Measurements from ENCODE around the gene FRMD4A. TPM values are rescaled to one million over a fixed set of nuclear protein-coding genes. Genes with fewer than 3 reads are reported as not detected.
A peak's percentile ranks its signal among the peaks of the same experiment; 100 is the strongest.
"Not testable (repeated sequence)": the region's sequence is repeated elsewhere in the genome, so short reads cannot be mapped to it uniquely, and the experiment has no call there.

The FRMD4A gene
- total and polyA plus RNA-seq, 5 donors from 2014 or later, result 0.34 to 2.4 (median 0.54) TPM

GRCh38 chr10:13871011-13871410 is 459.7 kb downstream of the FRMD4A start:
- Mint-ChIP-seq H3K4me1 (peaks cover 0 to 16% (median 3%) of the 10 kb centered on the region in 4 donors), H3K36me3 (no peaks in the 10 kb centered on the region), H3K4me3 (no peak overlapping the region), H3K27ac (no peak overlapping the region), H3K9me3 (peaks cover 0 to 2% (median 0%) of the 10 kb centered on the region in 7 donors), H3K27me3 (peaks cover 8% of the 10 kb centered on the region)
- H3K4me3 ChIP-seq (ENCODE audit: low read depth, low read length), result no peak overlapping the region
- DNase-seq, result no peak
- no peaks in the 10 kb centered on the region for H3K36me3 ChIP-seq (ENCODE audit: control insufficient read depth, insufficient read depth, low read length)
- no peak for ATAC-seq (ENCODE audit: low read depth in 2 of 2)
- no peaks in the 10 kb centered on the region for H3K9me3 ChIP-seq (ENCODE audit: control insufficient read depth in 2 of 2, low read length in 2 of 2)
- H3K4me1 ChIP-seq (ENCODE audit: control insufficient read depth, insufficient read depth, low read length, poor library complexity, severe bottlenecking), result no peaks in the 10 kb centered on the region
- no peak overlapping the region for H3K27ac ChIP-seq (ENCODE audit: insufficient read depth, low read length, poor library complexity, severe bottlenecking)
- no peaks in the 10 kb centered on the region for H3K27me3 ChIP-seq (ENCODE audit: control insufficient read depth, insufficient read depth, low read length)

- Histone ChIP-seq H3K9me3 (ENCODE audit: control insufficient read depth in 2 of 2, low read length in 2 of 2) (no peaks in the 10 kb centered on the region), H3K27me3 (ENCODE audit: control insufficient read depth, insufficient read depth, low read length) (no peaks in the 10 kb centered on the region), H3K36me3 (ENCODE audit: control insufficient read depth, insufficient read depth, low read length) (no peaks in the 10 kb centered on the region), H3K4me3 (ENCODE audit: low read depth, low read length) (no peak overlapping the region), H3K4me1 (ENCODE audit: control insufficient read depth, insufficient read depth, low read length, poor library complexity, severe bottlenecking) (no peaks in the 10 kb centered on the region), H3K27ac (ENCODE audit: insufficient read depth, low read length, poor library complexity, severe bottlenecking) (no peak overlapping the region)
- Mint-ChIP-seq H3K27ac (no peak overlapping the region), H3K4me1 (peaks cover 0 to 15% (median 1%) of the 10 kb centered on the region in 4 donors), H3K27me3 (peaks cover 7% of the 10 kb centered on the region), H3K4me3 (no peak overlapping the region), H3K36me3 (no peaks in the 10 kb centered on the region), H3K9me3 (peaks cover 0 to 2% (median 0%) of the 10 kb centered on the region in 7 donors)
- ATAC-seq (ENCODE audit: low read depth in 2 of 2), result no peak
- no peak for DNase-seq
These were observed 461.4 kb downstream of the FRMD4A start for GRCh38 chr10:13869295-13869664.

- no peaks in the 10 kb centered on the region for H3K36me3 ChIP-seq (ENCODE audit: control insufficient read depth, insufficient read depth, low read length)
- Mint-ChIP-seq H3K4me3 (no peak overlapping the region), H3K27me3 (peaks cover 4% of the 10 kb centered on the region), H3K27ac (no peak overlapping the region), H3K9me3 (peaks cover 0 to 2% (median 0%) of the 10 kb centered on the region in 7 donors), H3K36me3 (no peaks in the 10 kb centered on the region), H3K4me1 (peaks cover 0 to 20% (median 1%) of the 10 kb centered on the region in 4 donors)
- ATAC-seq (ENCODE audit: low read depth in 2 of 2), result no peak
- H3K4me1 ChIP-seq (ENCODE audit: control insufficient read depth, insufficient read depth, low read length, poor library complexity, severe bottlenecking), result no peaks in the 10 kb centered on the region
- H3K27me3 ChIP-seq (ENCODE audit: control insufficient read depth, insufficient read depth, low read length), result no peaks in the 10 kb centered on the region
- no peak for DNase-seq
- no peak overlapping the region for H3K27ac ChIP-seq (ENCODE audit: insufficient read depth, low read length, poor library complexity, severe bottlenecking)
- H3K4me3 ChIP-seq (ENCODE audit: low read depth, low read length), result no peak overlapping the region
- H3K9me3 ChIP-seq (ENCODE audit: control insufficient read depth in 2 of 2, low read length in 2 of 2), result no peaks in the 10 kb centered on the region
These were observed 462.0 kb downstream of the FRMD4A start for GRCh38 chr10:13868528-13869294.

GRCh38 chr10:13867822-13868221 is 462.9 kb downstream of the FRMD4A start:
- ATAC-seq (ENCODE audit: low read depth in 2 of 2), result no peak

GRCh38 chr10:13865758-13866491 is 464.8 kb downstream of the FRMD4A start:
- no peak overlapping the region for H3K4me3 Mint-ChIP-seq

More at GRCh38 chr10:13867822-13868221, 462.9 kb downstream of the FRMD4A start:
- no peak overlapping the region for H3K4me3 ChIP-seq (ENCODE audit: low read depth, low read length)
- Mint-ChIP-seq H3K4me3 (no peak overlapping the region), H3K27me3 (peaks cover 4% of the 10 kb centered on the region), H3K9me3 (peaks cover 0 to 2% (median 0%) of the 10 kb centered on the region in 7 donors), H3K36me3 (no peaks in the 10 kb centered on the region), H3K27ac (no peak overlapping the region), H3K4me1 (peaks cover 0 to 21% (median 0%) of the 10 kb centered on the region in 4 donors)
- H3K9me3 ChIP-seq (ENCODE audit: control insufficient read depth in 2 of 2, low read length in 2 of 2), result no peaks in the 10 kb centered on the region
- H3K27me3 ChIP-seq (ENCODE audit: control insufficient read depth, insufficient read depth, low read length), result no peaks in the 10 kb centered on the region
- H3K27ac ChIP-seq (ENCODE audit: insufficient read depth, low read length, poor library complexity, severe bottlenecking), result no peak overlapping the region
- no peaks in the 10 kb centered on the region for H3K36me3 ChIP-seq (ENCODE audit: control insufficient read depth, insufficient read depth, low read length)
- no peak for DNase-seq
- H3K4me1 ChIP-seq (ENCODE audit: control insufficient read depth, insufficient read depth, low read length, poor library complexity, severe bottlenecking), result no peaks in the 10 kb centered on the region

GRCh38 chr10:13865220-13865619 is 465.5 kb downstream of the FRMD4A start:
- H3K9me3 ChIP-seq (ENCODE audit: control insufficient read depth in 2 of 2, low read length in 2 of 2); H3K4me3 Mint-ChIP-seq; H3K9me3 Mint-ChIP-seq; H3K27me3 ChIP-seq (ENCODE audit: control insufficient read depth, insufficient read depth, low read length); H3K4me1 ChIP-seq (ENCODE audit: control insufficient read depth, insufficient read depth, low read length, poor library complexity, severe bottlenecking); ATAC-seq (ENCODE audit: low read depth in 2 of 2); H3K27me3 Mint-ChIP-seq; H3K4me3 ChIP-seq (ENCODE audit: low read depth, low read length); H3K27ac ChIP-seq (ENCODE audit: insufficient read depth, low read length, poor library complexity, severe bottlenecking); H3K27ac Mint-ChIP-seq; H3K36me3 Mint-ChIP-seq; DNase-seq; H3K36me3 ChIP-seq (ENCODE audit: control insufficient read depth, insufficient read depth, low read length): not testable (repeated sequence)
- peaks cover 0 to 33% (median 3%) of the 10 kb centered on the region in 4 donors for H3K4me1 Mint-ChIP-seq

More at GRCh38 chr10:13865758-13866491, 464.8 kb downstream of the FRMD4A start:
- DNase-seq, result no peak
- no peak overlapping the region for H3K4me3 ChIP-seq (ENCODE audit: low read depth, low read length)
- no peak overlapping the region for H3K27ac ChIP-seq (ENCODE audit: insufficient read depth, low read length, poor library complexity, severe bottlenecking)
- Mint-ChIP-seq H3K9me3 (no peaks in the 10 kb centered on the region), H3K27me3 (no peaks in the 10 kb centered on the region), H3K36me3 (no peaks in the 10 kb centered on the region), H3K4me1 (peaks cover 0 to 33% (median 3%) of the 10 kb centered on the region in 4 donors), H3K27ac (no peak overlapping the region)
- no peaks in the 10 kb centered on the region for H3K9me3 ChIP-seq (ENCODE audit: control insufficient read depth in 2 of 2, low read length in 2 of 2)
- no peaks in the 10 kb centered on the region for H3K4me1 ChIP-seq (ENCODE audit: control insufficient read depth, insufficient read depth, low read length, poor library complexity, severe bottlenecking)
- no peaks in the 10 kb centered on the region for H3K36me3 ChIP-seq (ENCODE audit: control insufficient read depth, insufficient read depth, low read length)
- no peaks in the 10 kb centered on the region for H3K27me3 ChIP-seq (ENCODE audit: control insufficient read depth, insufficient read depth, low read length)
- no peak for ATAC-seq (ENCODE audit: low read depth in 2 of 2)

GRCh38 chr10:13862546-13863233 is 468.0 kb downstream of the FRMD4A start:
- Histone ChIP-seq H3K9me3 (ENCODE audit: control insufficient read depth in 2 of 2, low read length in 2 of 2) (no peaks in the 10 kb centered on the region), H3K4me1 (ENCODE audit: control insufficient read depth, insufficient read depth, low read length, poor library complexity, severe bottlenecking) (no peaks in the 10 kb centered on the region), H3K27ac (ENCODE audit: insufficient read depth, low read length, poor library complexity, severe bottlenecking) (no peak overlapping the region), H3K36me3 (ENCODE audit: control insufficient read depth, insufficient read depth, low read length) (no peaks in the 10 kb centered on the region), H3K27me3 (ENCODE audit: control insufficient read depth, insufficient read depth, low read length) (no peaks in the 10 kb centered on the region), H3K4me3 (ENCODE audit: low read depth, low read length) (no peak overlapping the region)
- Mint-ChIP-seq H3K27me3 (no peaks in the 10 kb centered on the region), H3K27ac (peak overlapping the region; percentile 11 to 88 (median 29)), H3K4me3 (peak overlapping the region in 2 of 4 donors; percentile 38 to 57), H3K4me1 (peaks cover 0 to 27% (median 3%) of the 10 kb centered on the region in 4 donors), H3K36me3 (no peaks in the 10 kb centered on the region), H3K9me3 (no peaks in the 10 kb centered on the region)
- ATAC-seq (ENCODE audit: low read depth in 2 of 2) (no peak), DNase-seq (peak in 1 of 3 donors; percentile 25)
